Smooth muscle cell (in vitro differentiated cells): Measurements from ENCODE around the gene TMEM132D. TPM values are rescaled to one million over a fixed set of nuclear protein-coding genes. Genes with fewer than 3 reads are reported as not detected.
"Not testable (repeated sequence)": the region's sequence is repeated elsewhere in the genome, so short reads cannot be mapped to it uniquely, and the experiment has no call there.

ENCODE experiments used
- DNase-seq: peaks from one replicate; lab custom pipeline; 2025; ENCODE audit not compliant: unreplicated experiment; lab: John Stamatoyannopoulos, UW
- H2AFZ ChIP-seq: fragments of 200-600 bp; sonication (generic); 2 replicates; pipeline ENCODE4 v1.6.0; 2016; ENCODE audit warnings: antibody characterized with exemption, low read depth, mild to moderate bottlenecking
- H3F3A ChIP-seq: fragments of 200-600 bp; sonication (generic); 2 replicates; pipeline ENCODE4 v1.6.0; 2017; ENCODE audit warnings: antibody characterized with exemption, low read depth
- H3K27ac ChIP-seq: fragments of 200-600 bp; sonication (generic); 2 replicates; pipeline ENCODE4 v1.5.1; 2016; ENCODE audit warnings: low read depth, mild to moderate bottlenecking
- H3K27me3 ChIP-seq: fragments of 200-600 bp; sonication (generic); 2 replicates; pipeline ENCODE4 v1.6.1; 2016; ENCODE audit warnings: low read depth, mild to moderate bottlenecking
- H3K36me3 ChIP-seq: fragments of 200-600 bp; sonication (generic); 2 replicates; pipeline ENCODE4 v1.5.1; 2016; ENCODE audit warnings: low read depth
- H3K4me1 ChIP-seq: fragments of 200-600 bp; sonication (generic); 2 replicates; pipeline ENCODE4 v1.5.1; 2016; ENCODE audit warnings: low read depth
- H3K4me2 ChIP-seq: fragments of 200-600 bp; sonication (generic); 2 replicates; pipeline ENCODE4 v1.6.0; 2016; ENCODE audit warnings: mild to moderate bottlenecking
- H3K4me3 ChIP-seq: fragments of 200-600 bp; sonication (generic); 2 replicates; pipeline ENCODE4 v1.5.1; 2016; ENCODE audit warnings: mild to moderate bottlenecking
- H3K79me2 ChIP-seq: fragments of 200-600 bp; sonication (generic); 2 replicates; pipeline ENCODE4 v1.6.0; 2016; ENCODE audit warnings: low read depth, mild to moderate bottlenecking
- H3K9ac ChIP-seq: fragments of 200-600 bp; sonication (generic); 2 replicates; pipeline ENCODE4 v1.6.0; 2016; ENCODE audit warnings: low read depth
- H3K9me3 ChIP-seq: fragments of 200-600 bp; sonication (generic); replicated peaks from 2 replicates; pipeline ENCODE4 v1.5.1; 2016; ENCODE audit warnings: low read depth
- H4K20me1 ChIP-seq: fragments of 200-600 bp; sonication (generic); 2 replicates; pipeline ENCODE4 v1.6.0; 2016; ENCODE audit warnings: low read depth
- WGBS: methylation state at CpG from one replicate; pipeline ENCODE4 v1.1.7; 2016; ENCODE audit warnings: low lambda C conversion rate; 5-methylcytosine and 5-hydroxymethylcytosine counted together
- polyA plus RNA-seq: library from polyadenylated mRNA; unstranded; fragments of >200 nt; fragmentation: Nextera tagmentation; extraction: Ambion mirVana; gene quantifications from 2 replicates; pipeline ENCODE4 v1.2.1, GENCODE V29; 2016
- total RNA-seq: library from RNA; depleted of rRNA; stranded (reverse); fragments of >200 nt; gene quantifications from 2 replicates; pipeline ENCODE4 v1.2.3, GENCODE V29; 2014
- TF ChIP-seq, protein P1 (sequence below): fragments of 200-600 bp; sonication (generic); IDR thresholded peaks from 2 replicates; pipeline ENCODE4 v1.5.1; 2017; ENCODE audit warnings: borderline replicate concordance, mild to moderate bottlenecking, antibody characterized with exemption; ENCODE audit not compliant: insufficient read depth, poor library complexity, severe bottlenecking

TMEM132D gene
- total and polyA plus RNA-seq, 2 experiments from 2014 or later = not detected

GRCh38 chr12:129190827-129191226 is 713.0 kb downstream of the TMEM132D start:
- Histone ChIP-seq H3K4me1 (no peaks in the 10 kb centered on the region), H3F3A (no peaks in the 10 kb centered on the region), H4K20me1 (no peaks in the 10 kb centered on the region), H3K4me2 (no peak overlapping the region), H3K79me2 (no peaks in the 10 kb centered on the region), H3K27ac (no peak overlapping the region), H3K36me3 (no peaks in the 10 kb centered on the region), H3K9me3 (no peaks in the 10 kb centered on the region), H3K27me3 (no peaks in the 10 kb centered on the region), H3K4me3 (no peak overlapping the region), H3K9ac (no peak overlapping the region), H2AFZ (no peak overlapping the region)
- TF ChIP-seq, protein P1, sequence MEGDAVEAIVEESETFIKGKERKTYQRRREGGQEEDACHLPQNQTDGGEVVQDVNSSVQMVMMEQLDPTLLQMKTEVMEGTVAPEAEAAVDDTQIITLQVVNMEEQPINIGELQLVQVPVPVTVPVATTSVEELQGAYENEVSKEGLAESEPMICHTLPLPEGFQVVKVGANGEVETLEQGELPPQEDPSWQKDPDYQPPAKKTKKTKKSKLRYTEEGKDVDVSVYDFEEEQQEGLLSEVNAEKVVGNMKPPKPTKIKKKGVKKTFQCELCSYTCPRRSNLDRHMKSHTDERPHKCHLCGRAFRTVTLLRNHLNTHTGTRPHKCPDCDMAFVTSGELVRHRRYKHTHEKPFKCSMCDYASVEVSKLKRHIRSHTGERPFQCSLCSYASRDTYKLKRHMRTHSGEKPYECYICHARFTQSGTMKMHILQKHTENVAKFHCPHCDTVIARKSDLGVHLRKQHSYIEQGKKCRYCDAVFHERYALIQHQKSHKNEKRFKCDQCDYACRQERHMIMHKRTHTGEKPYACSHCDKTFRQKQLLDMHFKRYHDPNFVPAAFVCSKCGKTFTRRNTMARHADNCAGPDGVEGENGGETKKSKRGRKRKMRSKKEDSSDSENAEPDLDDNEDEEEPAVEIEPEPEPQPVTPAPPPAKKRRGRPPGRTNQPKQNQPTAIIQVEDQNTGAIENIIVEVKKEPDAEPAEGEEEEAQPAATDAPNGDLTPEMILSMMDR = no peak
- DNase-seq = no peak
- 71% methylated on average over 7 of the region's 7 CpGs for WGBS

DNA sequence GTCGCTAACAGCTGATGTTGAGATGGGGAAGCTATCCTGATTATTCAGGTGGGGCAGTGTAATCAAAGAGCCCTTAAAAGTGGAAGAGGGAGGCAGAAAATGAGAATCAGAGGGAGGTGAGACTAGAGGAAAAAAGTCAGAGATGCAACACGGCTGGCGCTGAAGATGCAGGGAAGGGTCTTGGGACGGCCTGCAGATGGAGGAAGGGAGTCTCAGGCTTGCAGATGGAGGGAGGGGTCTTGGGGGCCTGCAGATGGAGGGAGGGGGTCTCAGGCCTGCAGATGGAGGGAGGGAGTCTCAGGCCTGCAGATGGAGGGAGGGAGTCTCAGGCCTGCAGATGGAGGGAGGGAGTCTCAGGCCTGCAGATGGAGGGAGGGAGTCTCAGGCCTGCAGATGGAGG is 713.9 kb downstream of the TMEM132D start:
- not testable (repeated sequence) for H3K4me3 ChIP-seq, H3K36me3 ChIP-seq, H3K27ac ChIP-seq, H2AFZ ChIP-seq, H3K27me3 ChIP-seq, H3K4me1 ChIP-seq, H3F3A ChIP-seq, DNase-seq, H3K4me2 ChIP-seq, H3K9me3 ChIP-seq, H3K79me2 ChIP-seq, H4K20me1 ChIP-seq, H3K9ac ChIP-seq
- WGBS = 89% methylated on average over 4 of the region's 4 CpGs

GRCh38 chr12:129186952-129187351 is 716.9 kb downstream of the TMEM132D start:
- no peaks in the 10 kb centered on the region for H4K20me1 ChIP-seq
- H3K4me1 ChIP-seq = no peaks in the 10 kb centered on the region
- H3K9me3 ChIP-seq = no peaks in the 10 kb centered on the region
- H3K4me2 ChIP-seq = no peak overlapping the region
- TF ChIP-seq, protein P1 = no peak
- no peak overlapping the region for H2AFZ ChIP-seq
- no peaks in the 10 kb centered on the region for H3F3A ChIP-seq
- WGBS = 86% methylated on average over 1 of the region's 1 CpG
- no peak overlapping the region for H3K27ac ChIP-seq
- DNase-seq = no peak
- H3K27me3 ChIP-seq = no peaks in the 10 kb centered on the region
- H3K79me2 ChIP-seq = no peaks in the 10 kb centered on the region
- no peak overlapping the region for H3K4me3 ChIP-seq
- no peak overlapping the region for H3K9ac ChIP-seq
- no peaks in the 10 kb centered on the region for H3K36me3 ChIP-seq

DNA sequence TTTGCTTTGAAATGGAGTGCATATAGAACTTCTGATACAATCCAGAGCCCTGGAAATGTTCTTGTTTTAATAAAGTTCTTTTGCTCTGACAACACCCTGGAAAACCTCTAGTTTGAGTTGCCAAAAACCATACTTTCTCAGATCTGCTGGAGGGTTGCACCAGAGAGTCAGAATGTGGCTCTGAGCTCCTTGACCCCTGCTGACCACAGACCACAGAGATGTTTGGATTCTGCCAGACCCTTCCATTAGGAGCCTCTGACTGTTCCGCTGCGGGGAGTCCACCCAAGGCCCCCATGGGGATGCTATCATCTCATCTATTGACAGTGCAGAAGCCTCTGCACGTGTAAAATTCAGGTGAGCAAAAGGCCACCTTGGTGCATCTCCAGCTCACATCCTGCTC is 718.0 kb downstream of the TMEM132D start:
- Histone ChIP-seq H3K4me3 (no peak overlapping the region), H3K9ac (no peak overlapping the region), H3K36me3 (no peaks in the 10 kb centered on the region), H3K79me2 (no peaks in the 10 kb centered on the region), H2AFZ (no peak overlapping the region), H3K4me2 (no peak overlapping the region), H3K9me3 (no peaks in the 10 kb centered on the region), H3K27ac (no peak overlapping the region), H4K20me1 (no peaks in the 10 kb centered on the region), H3F3A (no peaks in the 10 kb centered on the region), H3K4me1 (no peaks in the 10 kb centered on the region), H3K27me3 (no peaks in the 10 kb centered on the region)
- 94% methylated on average over 3 of the region's 3 CpGs for WGBS
- TF ChIP-seq, protein P1 = no peak
- no peak for DNase-seq
